IMR-90 (cell line): ENCODE results near the gene ITPKB. TPM values are rescaled to one million over a fixed set of nuclear protein-coding genes. Genes with fewer than 3 reads are reported as not detected.

Experiments used
- ATAC-seq: fragments of 200-7000 bp; cut with Tn5 transposase; 2 replicates; pipeline ENCODE4 v1.9.1; 2020; ENCODE audit warnings: low read depth, mild to moderate bottlenecking, moderate library complexity
- BruUV-seq: library from RNA; stranded (reverse); fragments of 400-500 nt; replicated peaks from 2 replicates; lab custom pipeline; 2021; lab: Mats Ljungman, UMichigan
- CTCF ChIA-PET: fragments of 300-600 bp; formaldehyde crosslinking; extraction: SDS; loops from one replicate; lab custom pipeline; 2021; ENCODE audit warnings: antibody characterized with exemption; lab: Yijun Ruan, JAX
- POLR2A ChIA-PET: fragments of 300-600 bp; sonication (Branson Sonifier 250); formaldehyde crosslinking; loops from one replicate; lab custom pipeline; 2022; ENCODE audit warnings: antibody characterized with exemption; ENCODE audit not compliant: unreplicated experiment; lab: Charles Lee
- DNase-seq: peaks from one replicate; pipeline ENCODE4 v3.0.0; 2013
- H2AFZ ChIP-seq: replicated peaks from 2 replicates; pipeline ENCODE3; 2013; ENCODE audit warnings: low read length, mild to moderate bottlenecking; ENCODE audit not compliant: poor library complexity
- H2AK5ac ChIP-seq: 2 replicates; pipeline ENCODE4 v1.6.1; 2013; ENCODE audit warnings: low read depth, low read length, inconsistent platforms
- H2AK9ac ChIP-seq: replicated peaks from 2 replicates; pipeline ENCODE3; 2013; ENCODE audit warnings: mild to moderate bottlenecking, low read depth, low read length, moderate library complexity; ENCODE audit not compliant: poor library complexity
- H2BK120ac ChIP-seq: 2 replicates; pipeline ENCODE4 v1.6.1; 2013; ENCODE audit warnings: low read depth, low read length, inconsistent platforms
- H2BK15ac ChIP-seq: 3 replicates; pipeline ENCODE4 v1.6.1; 2013; ENCODE audit warnings: low read depth, low read length, inconsistent platforms
- H2BK20ac ChIP-seq: 2 replicates; pipeline ENCODE4 v1.6.1; 2013; ENCODE audit warnings: low read depth, mild to moderate bottlenecking, inconsistent platforms, low read length, moderate library complexity
- H2BK5ac ChIP-seq: 2 replicates; pipeline ENCODE4 v1.6.1; 2013; ENCODE audit warnings: mild to moderate bottlenecking, low read depth, low read length, inconsistent platforms; ENCODE audit not compliant: poor library complexity, severe bottlenecking
- H3K14ac ChIP-seq: replicated peaks from 2 replicates; pipeline ENCODE4 v1.6.1; 2013; ENCODE audit warnings: low read depth, low read length, inconsistent platforms
- H3K18ac ChIP-seq: 2 replicates; pipeline ENCODE4 v1.6.1; 2013; ENCODE audit warnings: low read depth, low read length, control low read depth
- H3K23ac ChIP-seq: 2 replicates; pipeline ENCODE4 v1.6.1; 2013; ENCODE audit warnings: low read depth, low read length, inconsistent platforms
- H3K27ac ChIP-seq: 2 replicates; pipeline ENCODE4 v1.5.1; 2013; ENCODE audit warnings: mild to moderate bottlenecking, control low read depth, low read length; ENCODE audit not compliant: insufficient read depth
- H3K27me3 ChIP-seq: 2 replicates; pipeline ENCODE4 v1.6.1; 2013; ENCODE audit warnings: low read length; ENCODE audit not compliant: control insufficient read depth, insufficient read depth
- H3K36me3 ChIP-seq: 2 replicates; pipeline ENCODE4 v1.6.1; 2013; ENCODE audit warnings: low read length, mixed read lengths; ENCODE audit not compliant: control insufficient read depth, insufficient read depth
- H3K4ac ChIP-seq: 2 replicates; pipeline ENCODE4 v1.6.1; 2013; ENCODE audit warnings: low read depth, low read length, inconsistent platforms
- H3K4me1 ChIP-seq: 2 replicates; pipeline ENCODE4 v1.6.1; 2013; ENCODE audit warnings: low read length, mixed read lengths; ENCODE audit not compliant: control insufficient read depth, insufficient read depth
- H3K4me2 ChIP-seq: 2 replicates; pipeline ENCODE4 v1.6.1; 2013; ENCODE audit warnings: low read depth, mild to moderate bottlenecking, control low read depth, low read length, moderate library complexity
- H3K4me3 ChIP-seq: 2 replicates; pipeline ENCODE4 v1.5.1; 2013; ENCODE audit warnings: low read depth, mild to moderate bottlenecking, control low read depth, low read length, moderate library complexity; ENCODE audit not compliant: insufficient read depth
- H3K56ac ChIP-seq: 2 replicates; pipeline ENCODE4 v1.6.1; 2013; ENCODE audit warnings: low read length, inconsistent platforms; ENCODE audit not compliant: insufficient read depth; ENCODE audit errors: extremely low read depth
- H3K79me1 ChIP-seq, 2 experiments: 2 replicates each; pipeline ENCODE4 v1.6.1; 2013; ENCODE audit warnings: low read length in 2 of 2, inconsistent platforms in 1 of 2, low read depth in 1 of 2
- H3K9ac ChIP-seq: 2 replicates; pipeline ENCODE4 v1.6.1; 2013; ENCODE audit warnings: low read depth, low read length, control low read depth
- H3K9me1 ChIP-seq: 2 replicates; pipeline ENCODE4 v1.6.1; 2013; ENCODE audit warnings: low read length, inconsistent platforms; ENCODE audit not compliant: insufficient read depth
- H3K9me3 ChIP-seq: 2 replicates; pipeline ENCODE4 v1.6.1; 2013; ENCODE audit warnings: low read length; ENCODE audit not compliant: control insufficient read depth, insufficient read depth
- H4K20me1 ChIP-seq: 2 replicates; pipeline ENCODE4 v1.6.1; 2013; ENCODE audit warnings: low read length, inconsistent platforms; ENCODE audit not compliant: insufficient read depth
- H4K5ac ChIP-seq: 2 replicates; pipeline ENCODE4 v1.6.1; 2013; ENCODE audit warnings: mild to moderate bottlenecking, low read depth, low read length, control low read depth
- H4K8ac ChIP-seq, 2 experiments: 2 replicates each; pipeline ENCODE4 v1.6.1; 2013; ENCODE audit warnings: low read depth in 2 of 2, low read length in 2 of 2, control low read depth in 1 of 2, inconsistent platforms in 1 of 2
- H4K91ac ChIP-seq: 2 replicates; pipeline ENCODE4 v1.6.1; 2013; ENCODE audit warnings: low read depth, low read length, inconsistent platforms; ENCODE audit not compliant: insufficient read depth
- MXI1 ChIP-seq: IDR thresholded peaks from 2 replicates; pipeline ENCODE4 v1.6.1; 2012; ENCODE audit warnings: low read depth, mild to moderate bottlenecking, low read length, moderate library complexity, borderline replicate concordance
- RCOR1 ChIP-seq: IDR thresholded peaks from 2 replicates; pipeline ENCODE4 v1.6.1; 2012; ENCODE audit warnings: mild to moderate bottlenecking, low read length, improper control_type of control experiment; ENCODE audit not compliant: insufficient replicate concordance
- RFX5 ChIP-seq: IDR thresholded peaks from 2 replicates; pipeline ENCODE4 v1.8.0; 2012; ENCODE audit warnings: low read depth, mild to moderate bottlenecking, low read length, moderate library complexity
- dilution Hi-C: fragments of 300-500 bp; cut with HindIII; formaldehyde crosslinking; loops from one replicate; pipeline ENCODE4 v1.14.3; 2018; ENCODE audit warnings: low sequenced_read_pairs; ENCODE audit not compliant: unreplicated experiment
- in situ Hi-C: fragments of 300-500 bp; cut with MboI; formaldehyde crosslinking; loops from 3 replicates; pipeline ENCODE4 v1.14.3; 2019; ENCODE audit warnings: low sequenced_read_pairs, inconsistent platforms, mixed read lengths
- intact Hi-C: fragments of 100-400 bp; cut with micrococcal nuclease; formaldehyde crosslinking; loops from 2 replicates; pipeline ENCODE4 v1.10.0; 2022
- polyA plus RNA-seq, 3 experiments: library from polyadenylated mRNA; depleted of rRNA; stranded (reverse); fragments of >200 nt; gene quantifications; 2 replicates each; pipeline ENCODE4 v1.2.3, GENCODE V29; 2012; ENCODE audit warnings: low replicate concordance in 1 of 3
- total RNA-seq: library from RNA; depleted of rRNA; stranded (reverse); fragments of >200 nt; gene quantifications from 2 replicates; pipeline ENCODE4 v1.2.3, GENCODE V29; 2012
- TF ChIP-seq, protein P1 (sequence below): fragments of 150-350 bp; IDR thresholded peaks from 2 replicates; pipeline ENCODE4 v1.6.1; 2016; ENCODE audit warnings: low read depth, mild to moderate bottlenecking, low read length, moderate library complexity, borderline replicate concordance

Gene ITPKB
- total and polyA plus RNA-seq, 2 of the 4 experiments (the other 2 are of a cell fraction) = 0.72 to 1.4 TPM

DNA sequence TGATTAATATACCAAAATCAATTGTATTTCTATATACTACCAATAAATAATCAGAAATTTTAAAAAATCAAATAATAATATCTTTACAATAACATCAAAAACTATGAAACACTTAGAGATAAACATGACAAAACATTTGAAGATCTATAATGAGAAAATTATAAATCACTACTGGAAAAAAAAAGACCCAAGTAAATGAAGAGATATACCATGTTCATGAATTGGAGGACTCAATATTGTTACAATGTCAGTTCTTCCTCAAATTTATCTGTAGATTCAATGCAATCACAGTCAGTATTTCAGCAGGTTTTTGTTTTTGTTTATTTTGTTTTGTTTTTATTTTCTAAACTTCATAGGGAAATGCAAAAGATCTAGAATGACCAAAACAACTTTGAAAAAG lies 4.2 kb upstream of the ITPKB start:
- Histone ChIP-seq H4K91ac (no peak overlapping the region), H3K14ac (no peak overlapping the region), H3K9me3 (no peaks in the 10 kb centered on the region), H2AK9ac (no peak overlapping the region), H2BK120ac (no peak overlapping the region), H2AFZ (no peak overlapping the region), H3K23ac (no peak overlapping the region), H3K4me3 (no peak overlapping the region), H3K4me2 (no peak overlapping the region), H2BK5ac (no peak overlapping the region), H2BK20ac (no peak overlapping the region), H3K4ac (no peak overlapping the region), H3K9me1 (no peaks in the 10 kb centered on the region), H2BK15ac (no peak overlapping the region), H2AK5ac (no peak overlapping the region), H3K36me3 (no peaks in the 10 kb centered on the region), H4K8ac (no peak overlapping the region), H4K20me1 (no peaks in the 10 kb centered on the region), H4K5ac (no peak overlapping the region), H3K27me3 (peaks cover 5% of the 10 kb centered on the region; the same call in 1 of the 2 replicates), H3K79me1 (no peaks in the 10 kb centered on the region; a peak in 1 of 4 replicates), H3K18ac (no peak overlapping the region), H3K4me1 (no peaks in the 10 kb centered on the region), H3K56ac (no peak overlapping the region), H3K27ac (no peak overlapping the region), H3K9ac (no peak overlapping the region)
- ATAC-seq (no peak), DNase-seq (no peak)
- POLR2A ChIA-PET = no interaction called here
- intact Hi-C loops (no loop called here), in situ Hi-C loops (no loop called here), dilution Hi-C loops (no loop called here)
- CTCF ChIA-PET = interaction anchor here (0.6 kb wide), 1 partner anchor 9 kb away, joined by 3 read pairs; no protein-coding TSS in a partner anchor
- BruUV-seq = no TSS peak
- TF ChIP-seq RFX5 (no peak), MXI1 (no peak), RCOR1 (no peak)
- TF ChIP-seq, protein P1, sequence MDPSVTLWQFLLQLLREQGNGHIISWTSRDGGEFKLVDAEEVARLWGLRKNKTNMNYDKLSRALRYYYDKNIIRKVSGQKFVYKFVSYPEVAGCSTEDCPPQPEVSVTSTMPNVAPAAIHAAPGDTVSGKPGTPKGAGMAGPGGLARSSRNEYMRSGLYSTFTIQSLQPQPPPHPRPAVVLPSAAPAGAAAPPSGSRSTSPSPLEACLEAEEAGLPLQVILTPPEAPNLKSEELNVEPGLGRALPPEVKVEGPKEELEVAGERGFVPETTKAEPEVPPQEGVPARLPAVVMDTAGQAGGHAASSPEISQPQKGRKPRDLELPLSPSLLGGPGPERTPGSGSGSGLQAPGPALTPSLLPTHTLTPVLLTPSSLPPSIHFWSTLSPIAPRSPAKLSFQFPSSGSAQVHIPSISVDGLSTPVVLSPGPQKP = no peak
